GM12872 (cell line): Measurements from ENCODE around the gene EVC2.

Source experiments
- CTCF ChIP-seq: IDR thresholded peaks from 3 replicates; pipeline ENCODE4 v1.5.1; 2011; ENCODE audit warnings: low read depth, mild to moderate bottlenecking, low read length, moderate library complexity; ENCODE audit not compliant: insufficient read depth

The EVC2 gene

GRCh38 chr4:5716391-5716790 is 8.0 kb upstream of the EVC2 start:
- TF ChIP-seq CTCF, result no peak

- no peak for TF ChIP-seq CTCF
These were observed 7.0 kb upstream of the EVC2 start for GRCh38 chr4:5715357-5715756.

- no peak for TF ChIP-seq CTCF
These were observed 5.5 kb upstream of the EVC2 start for GRCh38 chr4:5713861-5714260.

GRCh38 chr4:5712931-5713330 is 4.6 kb upstream of the EVC2 start:
- TF ChIP-seq CTCF, result no peak

GRCh38 chr4:5712517-5712916 is 4.2 kb upstream of the EVC2 start:
- no peak for TF ChIP-seq CTCF

GRCh38 chr4:5711479-5712184 is 3.3 kb upstream of the EVC2 start:
- TF ChIP-seq CTCF, result no peak

GRCh38 chr4:5710961-5711478 is 2.7 kb upstream of the EVC2 start, which contains the start of gene EVC:
Gene EVC (plus strand): TSS chr4:5711201. CDS start chr4:5711381, 180 bp downstream.
- TF ChIP-seq CTCF, result no peak
